Endothelial cell of umbilical vein (primary cell): ENCODE results near the gene NSD2. TPM values are rescaled to one million over a fixed set of nuclear protein-coding genes. Genes with fewer than 3 reads are reported as not detected.

Source experiments
- BruUV-seq: library from RNA; stranded (reverse); fragments of 400-500 nt; replicated peaks from 2 replicates; lab custom pipeline; 2021; lab: Mats Ljungman, UMichigan
- CTCF ChIA-PET: fragments of 300-600, 350-600 bp; sonication (Branson Sonifier 250); formaldehyde crosslinking; loops from one replicate; lab custom pipeline; 2021; ENCODE audit warnings: antibody characterized with exemption, inconsistent platforms; lab: Charles Lee
- POLR2A ChIA-PET: fragments of 300-600, 350-600 bp; sonication (Branson Sonifier 250); formaldehyde crosslinking; loops from one replicate; lab custom pipeline; 2021; ENCODE audit warnings: antibody characterized with exemption, inconsistent platforms; lab: Charles Lee
- DNase-seq: peaks from one replicate; pipeline ENCODE4 v3.0.0-alpha.2; 2011; ENCODE audit warnings: low read depth, low spot score
- FAIRE-seq: peaks from 2 replicates; lab custom pipeline; 2011; peaks lifted over from hg19 to GRCh38; lab: Jason Lieb, UNC
- H2AFZ ChIP-seq: 2 replicates; pipeline ENCODE4 v1.6.0; 2012; ENCODE audit warnings: low read depth, low read length, control low read depth, inconsistent platforms
- H3K27ac ChIP-seq: 2 replicates; pipeline ENCODE4 v1.5.1; 2011; ENCODE audit warnings: low read depth, mild to moderate bottlenecking, control low read depth, low read length, moderate library complexity; ENCODE audit not compliant: insufficient read depth
- H3K27me3 ChIP-seq, 2 experiments: 2 replicates each; pipeline versions ENCODE4 v1.6.0 to v1.6.1; 2011; ENCODE audit warnings: low read length in 2 of 2, mixed read lengths in 1 of 2; ENCODE audit not compliant: control insufficient read depth in 2 of 2, insufficient read depth in 2 of 2
- H3K36me3 ChIP-seq, 2 experiments: 2 replicates in 1 of 2; 3 replicates in 1 of 2; pipeline ENCODE4 v1.5.1; 2011; ENCODE audit warnings: low read length in 2 of 2, mild to moderate bottlenecking in 1 of 2, moderate library complexity in 1 of 2; ENCODE audit not compliant: control insufficient read depth in 2 of 2, insufficient read depth in 2 of 2; ENCODE audit errors: extremely low read depth in 1 of 2
- H3K4me1 ChIP-seq: 3 replicates; pipeline ENCODE4 v1.5.1; 2011; ENCODE audit warnings: mild to moderate bottlenecking, low read length; ENCODE audit not compliant: control insufficient read depth, insufficient read depth; ENCODE audit errors: extremely low read depth
- H3K4me2 ChIP-seq: 2 replicates; pipeline ENCODE4 v1.6.1; 2011; ENCODE audit warnings: low read length, control low read depth, mixed read lengths; ENCODE audit not compliant: insufficient read depth
- H3K4me3 ChIP-seq, 3 experiments: fragments of 200-600 bp in 1 of 3; sonication (generic), shearing (Covaris generic) in 1 of 3; replicated peaks in 1 of 3; 2 replicates each; pipeline ENCODE4 v1.5.1; 2011 to 2016; ENCODE audit warnings: control low read depth in 3 of 3, low read length in 3 of 3, mild to moderate bottlenecking in 2 of 3, inconsistent platforms in 1 of 3, low read depth in 1 of 3, moderate library complexity in 1 of 3; ENCODE audit not compliant: insufficient read depth in 1 of 3
- H3K79me2 ChIP-seq: 2 replicates; pipeline ENCODE4 v1.6.0; 2012; ENCODE audit warnings: low read length, inconsistent platforms; ENCODE audit not compliant: control insufficient read depth, insufficient read depth
- H3K9ac ChIP-seq: replicated peaks from 2 replicates; pipeline ENCODE3; 2011; ENCODE audit warnings: low read length, control low read depth; ENCODE audit not compliant: insufficient read depth; ENCODE audit errors: extremely low read depth
- H3K9me1 ChIP-seq: replicated peaks from 3 replicates; pipeline ENCODE4 v1.6.0; 2011; ENCODE audit warnings: mild to moderate bottlenecking, low read length; ENCODE audit not compliant: control insufficient read depth, insufficient read depth; ENCODE audit errors: extremely low read depth
- H3K9me3 ChIP-seq: replicated peaks from 2 replicates; pipeline ENCODE4 v1.5.1; 2012; ENCODE audit warnings: low read length, inconsistent platforms; ENCODE audit not compliant: control insufficient read depth, insufficient read depth
- H4K20me1 ChIP-seq: replicated peaks from 2 replicates; pipeline ENCODE3; 2011; ENCODE audit warnings: mild to moderate bottlenecking, low read length; ENCODE audit not compliant: control insufficient read depth, insufficient read depth; ENCODE audit errors: extremely low read depth
- CTCF ChIP-seq, 2 donors: IDR thresholded peaks; 1 replicate in 1 of 2; 2 replicates in 1 of 2; pipeline ENCODE4 v1.5.1; 2011; ENCODE audit warnings: low read length in 2 of 2, mild to moderate bottlenecking in 2 of 2, moderate library complexity in 2 of 2, control low read depth in 1 of 2, inconsistent platforms in 1 of 2, low read depth in 1 of 2; ENCODE audit not compliant: insufficient read depth in 1 of 2; ENCODE audit errors: extremely low read depth in 1 of 2
- EZH2 ChIP-seq: IDR thresholded peaks from 2 replicates; pipeline ENCODE4 v1.6.1; 2012; ENCODE audit warnings: borderline replicate concordance, low read depth, mild to moderate bottlenecking, moderate library complexity, low read length, inconsistent platforms; ENCODE audit not compliant: severe bottlenecking
- FOS ChIP-seq: IDR thresholded peaks from 2 replicates; pipeline ENCODE4 v1.6.1; 2011; ENCODE audit warnings: mild to moderate bottlenecking, low read length, moderate library complexity, borderline replicate concordance; ENCODE audit not compliant: insufficient read depth
- GATA2 ChIP-seq: IDR thresholded peaks from 2 replicates; pipeline ENCODE4 v1.7.0; 2011; ENCODE audit warnings: low read depth, mild to moderate bottlenecking, moderate library complexity, mixed read lengths, low read length; ENCODE audit not compliant: insufficient read length, insufficient read depth
- JUN ChIP-seq: IDR thresholded peaks from 2 replicates; pipeline ENCODE4 v1.6.1; 2011; ENCODE audit warnings: borderline replicate concordance, low read depth; ENCODE audit not compliant: insufficient read length, insufficient read depth
- MAX ChIP-seq: IDR thresholded peaks from 2 replicates; pipeline ENCODE4 v1.6.1; 2011; ENCODE audit not compliant: insufficient read depth, insufficient read length
- MYC ChIP-seq: IDR thresholded peaks from one replicate; pipeline ENCODE4 v1.6.1; 2011; ENCODE audit warnings: mild to moderate bottlenecking, low read depth, low read length
- POLR2A ChIP-seq: IDR thresholded peaks from 2 replicates; pipeline ENCODE4 v1.6.1; 2012; ENCODE audit warnings: low read depth, mild to moderate bottlenecking, control low read depth, low read length
- POLR2AphosphoS5 ChIP-seq: IDR thresholded peaks from 2 replicates; pipeline ENCODE4 v1.6.1; 2012; ENCODE audit warnings: low read depth, mild to moderate bottlenecking, control low read depth, low read length, moderate library complexity; ENCODE audit not compliant: insufficient read depth
- dilution Hi-C: fragments of 300-500 bp; cut with MboI; formaldehyde crosslinking; loops from one replicate; pipeline ENCODE4 v1.15.0; 2019; ENCODE audit warnings: low sequenced_read_pairs; ENCODE audit not compliant: extremely low pct_ligation_motif_present
- intact Hi-C: fragments of 100-400 bp; cut with micrococcal nuclease; formaldehyde crosslinking; loops from one replicate; pipeline ENCODE4 v1.10.0; 2022
- polyA plus RNA-seq, 4 experiments: library from polyadenylated mRNA; depleted of rRNA in 3 of 4; stranded (reverse) in 3 of 4; unstranded in 1 of 4; fragments of >200 nt; gene quantifications; 2 replicates each; pipeline versions ENCODE4 v1.2.1 to v1.2.3, GENCODE V29; 2011 to 2012; ENCODE audit warnings: missing spikeins in 1 of 4
- total RNA-seq: library from RNA; stranded (reverse); gene quantifications from 2 replicates; pipeline ENCODE4 v1.2.3, GENCODE V29; 2021

The NSD2 gene
- total and polyA plus RNA-seq, 2 donors (not counting 3 experiments of a cell fraction or from before 2014, with no cell fraction given), result 31.3 to 171 TPM

GRCh38 chr4:1970926-1971325, 99.7 kb downstream of the NSD2 start:
- no TSS peak for BruUV-seq
- Histone ChIP-seq H3K79me2 (peaks cover 9% of the 10 kb centered on the region), H2AFZ (no peak overlapping the region), H3K9ac (no peak overlapping the region), H3K9me1 (no peaks in the 10 kb centered on the region), H4K20me1 (no peaks in the 10 kb centered on the region), H3K4me2 (no peak overlapping the region), H3K27ac (no peak overlapping the region), H3K4me1 (no peaks in the 10 kb centered on the region), H3K36me3 (peaks cover 10 to 40% of the 10 kb centered on the region in 2 experiments), H3K27me3 (no peaks in the 10 kb centered on the region), H3K4me3 (no peak overlapping the region), H3K9me3 (no peaks in the 10 kb centered on the region)
- intact Hi-C loops (no loop called here), dilution Hi-C loops (no loop called here)
- FAIRE-seq (no peak), DNase-seq (no peak)
- ChIA-PET POLR2A (no interaction called here), CTCF (no interaction called here)
- TF ChIP-seq MAX (no peak), POLR2AphosphoS5 (no peak), EZH2 (no peak), JUN (no peak), GATA2 (no peak), MYC (no peak), CTCF (IDR thresholded peaks at IDR 0.05; ENCODE audit: extremely low read depth in 1 of 2, insufficient read depth in 1 of 2, low read depth in 1 of 2, low read length in 2 of 2) (no peak), POLR2A (no peak), FOS (no peak)
